Measurements from ENCODE around the gene PTPN6. TPM values are rescaled to one million over a fixed set of nuclear protein-coding genes. Genes with fewer than 3 reads are reported as not detected.

PTPN6 gene
- total RNA-seq, 1 experiment from 2014 or later = 25.0 TPM

- peaks cover 9% of the 10 kb centered on the region for H3K27me3 ChIP-seq (ENCODE audit: control insufficient read depth, insufficient read depth, low read length)
- H3K4me3 ChIP-seq (ENCODE audit: insufficient read depth, low read depth, low read length) = no peak overlapping the region
- DNase-seq = peak; percentile 12
- peaks cover 19% of the 10 kb centered on the region for H3K36me3 ChIP-seq (replicated peaks; ENCODE audit: control insufficient read depth, insufficient read depth, low read length)
Measured at GRCh38 chr12:6916426-6917200, 34.5 kb upstream of the PTPN6 start.

DNA sequence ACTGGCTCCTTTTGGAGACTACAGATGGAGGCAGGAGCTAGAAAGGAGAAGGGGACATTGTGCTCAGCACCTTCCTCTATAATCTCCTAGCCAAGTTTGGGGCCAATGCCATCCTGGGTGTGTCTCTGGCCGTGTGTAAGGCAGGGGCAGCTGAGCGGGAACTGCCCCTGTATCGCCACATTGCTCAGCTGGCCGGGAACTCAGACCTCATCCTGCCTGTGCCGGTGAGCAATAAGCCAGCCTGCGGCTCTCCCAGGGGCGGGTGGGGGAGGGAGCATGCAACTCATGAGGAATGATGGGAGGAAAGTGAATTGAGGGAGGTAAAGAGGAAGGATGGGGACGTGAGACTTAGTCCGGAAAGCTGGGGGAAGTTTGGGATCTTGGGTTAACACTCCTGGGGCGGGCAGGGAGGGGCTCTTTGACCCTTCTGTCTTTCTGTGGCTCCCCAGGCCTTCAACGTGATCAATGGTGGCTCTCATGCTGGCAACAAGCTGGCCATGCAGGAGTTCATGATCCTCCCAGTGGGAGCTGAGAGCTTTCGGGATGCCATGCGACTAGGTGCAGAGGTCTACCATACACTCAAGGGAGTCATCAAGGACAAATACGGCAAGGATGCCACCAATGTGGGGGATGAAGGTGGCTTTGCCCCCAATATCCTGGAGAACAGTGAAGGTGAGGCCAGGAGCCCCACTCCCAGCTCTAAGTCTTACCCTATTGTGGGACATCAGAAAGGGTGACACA is 33.5 kb upstream of the PTPN6 start:
- DNase-seq = peak; percentile 10
- Histone ChIP-seq H3K36me3 (replicated peaks; ENCODE audit: control insufficient read depth, insufficient read depth, low read length) (peaks cover 28% of the 10 kb centered on the region), H3K27me3 (ENCODE audit: control insufficient read depth, insufficient read depth, low read length) (peaks cover 7% of the 10 kb centered on the region), H3K4me3 (ENCODE audit: insufficient read depth, low read depth, low read length) (no peak overlapping the region)

GRCh38 chr12:6919588-6919987 is 31.6 kb upstream of the PTPN6 start:
- Histone ChIP-seq H3K27me3 (ENCODE audit: control insufficient read depth, insufficient read depth, low read length) (peaks cover 3% of the 10 kb centered on the region), H3K36me3 (replicated peaks; ENCODE audit: control insufficient read depth, insufficient read depth, low read length) (peaks cover 31% of the 10 kb centered on the region), H3K4me3 (ENCODE audit: insufficient read depth, low read depth, low read length) (no peak overlapping the region)
- peak; percentile 21 for DNase-seq

DNA sequence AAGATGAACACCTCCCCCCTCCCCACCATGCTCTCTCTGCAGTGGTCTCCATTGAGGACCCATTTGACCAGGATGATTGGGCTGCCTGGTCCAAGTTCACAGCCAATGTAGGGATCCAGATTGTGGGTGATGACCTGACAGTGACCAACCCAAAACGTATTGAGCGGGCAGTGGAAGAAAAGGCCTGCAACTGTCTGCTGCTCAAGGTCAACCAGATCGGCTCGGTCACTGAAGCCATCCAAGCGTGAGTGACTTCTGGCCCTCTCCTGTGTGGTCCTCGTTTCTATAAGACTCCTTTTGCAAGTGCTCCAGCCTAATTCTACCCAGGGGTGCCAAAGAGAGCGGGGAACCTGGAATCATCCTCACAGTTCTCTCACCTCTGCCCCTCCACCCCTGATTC is 29.6 kb upstream of the PTPN6 start:
- H3K36me3 ChIP-seq (replicated peaks; ENCODE audit: control insufficient read depth, insufficient read depth, low read length) = peaks cover 27% of the 10 kb centered on the region
- H3K27me3 ChIP-seq (ENCODE audit: control insufficient read depth, insufficient read depth, low read length) = no peaks in the 10 kb centered on the region
- H3K4me3 ChIP-seq (ENCODE audit: insufficient read depth, low read depth, low read length) = no peak overlapping the region
- DNase-seq = no peak

DNA sequence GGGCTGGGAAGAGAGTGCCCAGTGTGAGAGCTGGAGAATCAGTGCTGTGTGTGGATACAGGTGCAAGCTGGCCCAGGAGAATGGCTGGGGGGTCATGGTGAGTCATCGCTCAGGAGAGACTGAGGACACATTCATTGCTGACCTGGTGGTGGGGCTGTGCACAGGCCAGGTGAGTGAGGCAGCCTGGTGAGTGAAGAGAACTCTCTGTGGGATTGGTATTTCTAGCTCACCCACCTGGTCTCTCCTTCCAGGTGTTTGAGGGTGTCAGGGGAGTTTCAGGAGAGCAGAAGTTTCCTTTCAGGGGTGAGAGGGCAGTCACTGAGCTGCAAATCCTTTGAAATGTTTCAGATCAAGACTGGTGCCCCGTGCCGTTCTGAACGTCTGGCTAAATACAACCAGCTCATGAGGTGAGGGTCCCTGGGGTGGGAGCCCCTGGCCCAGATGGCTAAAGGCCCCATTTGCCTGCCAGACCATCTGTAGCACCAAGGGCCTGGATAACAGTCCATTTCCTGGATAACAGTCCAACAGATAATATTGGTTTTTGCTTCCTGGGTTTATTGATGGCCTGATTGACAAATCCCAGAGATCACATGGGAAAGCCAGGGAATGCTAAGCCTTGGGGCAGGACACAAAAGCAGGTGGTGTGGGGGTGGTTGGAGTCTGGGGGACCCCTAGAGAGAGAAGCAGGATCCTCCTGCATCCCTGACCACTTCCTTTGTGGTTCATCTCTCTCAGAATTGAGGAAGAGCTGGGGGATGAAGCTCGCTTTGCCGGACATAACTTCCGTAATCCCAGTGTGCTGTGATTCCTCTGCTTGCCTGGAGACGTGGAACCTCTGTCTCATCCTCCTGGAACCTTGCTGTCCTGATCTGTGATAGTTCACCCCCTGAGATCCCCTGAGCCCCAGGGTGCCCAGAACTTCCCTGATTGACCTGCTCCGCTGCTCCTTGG is 28.9 kb upstream of the PTPN6 start:
- H3K27me3 ChIP-seq (ENCODE audit: control insufficient read depth, insufficient read depth, low read length) = no peaks in the 10 kb centered on the region
- peak; percentile 2 for DNase-seq
- H3K36me3 ChIP-seq (replicated peaks; ENCODE audit: control insufficient read depth, insufficient read depth, low read length) = peaks cover 21% of the 10 kb centered on the region
- no peak overlapping the region for H3K4me3 ChIP-seq (ENCODE audit: insufficient read depth, low read depth, low read length)

GRCh38 chr12:6923003-6923732 is 28.0 kb upstream of the PTPN6 start:
- Histone ChIP-seq H3K36me3 (replicated peaks; ENCODE audit: control insufficient read depth, insufficient read depth, low read length) (peaks cover 17% of the 10 kb centered on the region), H3K27me3 (ENCODE audit: control insufficient read depth, insufficient read depth, low read length) (no peaks in the 10 kb centered on the region), H3K4me3 (ENCODE audit: insufficient read depth, low read depth, low read length) (no peak overlapping the region)
- DNase-seq = peak; percentile 2

DNA sequence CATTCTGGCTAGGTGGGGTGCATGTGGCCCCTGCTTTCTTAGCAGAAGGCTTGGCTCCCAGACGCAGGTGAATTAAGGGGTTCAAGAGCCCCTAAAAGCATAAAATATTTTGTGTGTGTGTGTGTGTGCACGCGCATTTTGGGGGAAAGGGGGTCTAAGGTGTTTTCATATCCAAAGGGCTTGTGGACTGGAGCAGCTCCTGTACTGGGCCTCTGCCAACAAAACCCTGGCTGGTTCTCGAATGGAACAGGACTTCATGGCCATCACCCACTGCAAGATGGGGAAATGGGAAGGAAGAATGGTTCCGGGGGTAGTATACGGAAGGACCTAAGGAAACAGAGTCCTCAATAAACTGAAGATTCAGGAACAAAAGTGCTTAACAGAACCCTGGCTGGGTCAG is 27.3 kb upstream of the PTPN6 start:
- H3K4me3 ChIP-seq (ENCODE audit: insufficient read depth, low read depth, low read length) = no peak overlapping the region
- peaks cover 17% of the 10 kb centered on the region for H3K36me3 ChIP-seq (replicated peaks; ENCODE audit: control insufficient read depth, insufficient read depth, low read length)
- DNase-seq = no peak
- no peaks in the 10 kb centered on the region for H3K27me3 ChIP-seq (ENCODE audit: control insufficient read depth, insufficient read depth, low read length)

DNA sequence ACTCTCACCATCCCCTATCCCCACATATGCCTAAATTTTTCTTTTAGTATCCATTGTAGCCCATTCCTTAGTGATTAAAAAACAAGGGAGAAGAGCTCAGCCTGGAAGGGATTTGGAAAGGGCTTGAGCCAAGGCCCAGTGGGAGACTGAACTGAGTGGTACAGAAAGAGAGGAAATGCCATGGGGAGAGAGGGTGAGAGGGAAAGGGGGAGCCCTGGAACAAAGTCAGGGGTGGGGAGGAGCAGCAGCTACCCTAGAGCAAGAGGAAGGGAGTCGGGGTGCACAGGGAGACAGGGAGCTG is 26.0 kb upstream of the PTPN6 start:
- no peaks in the 10 kb centered on the region for H3K27me3 ChIP-seq (ENCODE audit: control insufficient read depth, insufficient read depth, low read length)
- no peak for DNase-seq
- H3K4me3 ChIP-seq (ENCODE audit: insufficient read depth, low read depth, low read length) = peak overlapping the region; percentile 2; the same call in 1 of the 2 replicates
- peaks cover 17% of the 10 kb centered on the region for H3K36me3 ChIP-seq (replicated peaks; ENCODE audit: control insufficient read depth, insufficient read depth, low read length)

DNA sequence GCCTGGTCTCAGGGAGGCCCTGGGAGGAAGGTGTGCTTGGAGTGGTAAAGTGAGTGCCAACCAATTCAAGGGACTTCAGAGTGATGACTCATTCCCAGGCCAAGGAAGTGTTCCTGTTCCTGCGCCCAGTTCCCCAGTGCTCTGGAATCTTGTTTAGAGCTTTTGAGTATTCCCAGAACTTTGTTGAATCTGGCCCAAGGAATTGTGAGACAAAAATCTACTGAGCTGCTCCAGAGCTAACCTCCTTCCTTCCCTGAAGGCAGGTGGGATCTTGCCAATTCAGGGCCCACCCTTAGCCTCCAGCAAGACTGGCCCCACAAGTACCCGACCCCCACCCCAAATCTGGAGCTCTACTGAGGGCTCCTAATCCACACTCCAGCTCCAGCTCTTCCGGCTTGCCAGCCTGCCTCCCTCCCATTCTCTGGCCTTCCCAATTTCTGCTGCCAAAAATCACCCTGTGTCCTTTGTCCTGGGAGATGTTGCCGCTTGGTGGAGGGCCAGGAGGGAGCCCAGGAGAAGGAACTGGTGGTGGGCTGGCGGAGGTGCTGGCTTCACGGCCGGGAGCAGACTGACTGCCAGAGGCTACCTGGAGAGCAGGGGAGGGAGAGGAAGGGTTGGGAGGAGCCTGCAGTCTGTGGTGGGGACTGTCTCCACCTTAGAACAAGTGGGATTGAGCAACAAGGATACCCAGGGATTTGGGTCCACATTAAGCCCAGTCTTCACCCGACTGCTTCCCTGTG is 25.4 kb upstream of the PTPN6 start:
- Histone ChIP-seq H3K27me3 (ENCODE audit: control insufficient read depth, insufficient read depth, low read length) (no peaks in the 10 kb centered on the region), H3K4me3 (ENCODE audit: insufficient read depth, low read depth, low read length) (peak overlapping the region; percentile 56), H3K36me3 (replicated peaks; ENCODE audit: control insufficient read depth, insufficient read depth, low read length) (peaks cover 17% of the 10 kb centered on the region)
- peak; percentile 79 for DNase-seq

DNA sequence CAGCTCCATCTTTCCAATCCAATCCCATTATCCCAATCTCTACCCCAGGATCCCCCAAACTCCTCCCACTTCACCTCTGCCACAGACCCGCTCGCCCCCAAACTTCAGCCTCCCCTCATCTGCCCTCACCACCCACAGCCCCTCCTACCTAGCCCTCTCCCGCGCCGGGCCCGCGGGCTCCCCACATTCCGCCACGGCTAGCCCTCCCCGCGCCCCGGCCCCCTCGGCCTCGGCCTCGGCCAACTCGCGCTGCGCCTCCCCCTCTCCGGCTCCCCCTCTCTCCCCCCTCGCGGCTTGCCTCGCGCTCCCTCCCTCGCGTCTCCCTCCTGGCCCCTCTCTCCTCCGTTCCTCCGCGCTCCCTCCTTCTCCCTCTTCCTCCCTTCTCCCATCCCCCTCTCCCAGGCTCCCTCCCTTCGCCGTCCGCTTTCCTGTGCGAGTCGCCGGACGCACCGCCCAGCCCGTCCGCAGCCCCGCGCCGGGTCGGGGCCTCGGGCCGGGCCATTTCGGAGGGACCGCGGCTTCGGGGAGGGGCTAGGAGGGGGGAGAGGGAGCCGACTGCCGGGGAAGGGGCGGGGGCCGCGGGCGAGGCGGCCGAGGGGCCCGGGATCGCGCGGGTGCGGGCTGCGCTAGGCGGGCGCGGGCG is 23.7 kb upstream of the PTPN6 start, which contains the start of gene ATN1:
TSS of gene ATN1 (plus strand) at position 581 of the 643 bp plus-strand sequence. CDS start 6,043 bp downstream, outside the sequence.
- H3K36me3 ChIP-seq (replicated peaks; ENCODE audit: control insufficient read depth, insufficient read depth, low read length) = peaks cover 5% of the 10 kb centered on the region
- peak within 1 kb of the TSS; percentile 78 for H3K4me3 ChIP-seq (ENCODE audit: insufficient read depth, low read depth, low read length)
- peak; percentile 96 for DNase-seq
- no peaks in the 10 kb centered on the region for H3K27me3 ChIP-seq (ENCODE audit: control insufficient read depth, insufficient read depth, low read length)

DNA sequence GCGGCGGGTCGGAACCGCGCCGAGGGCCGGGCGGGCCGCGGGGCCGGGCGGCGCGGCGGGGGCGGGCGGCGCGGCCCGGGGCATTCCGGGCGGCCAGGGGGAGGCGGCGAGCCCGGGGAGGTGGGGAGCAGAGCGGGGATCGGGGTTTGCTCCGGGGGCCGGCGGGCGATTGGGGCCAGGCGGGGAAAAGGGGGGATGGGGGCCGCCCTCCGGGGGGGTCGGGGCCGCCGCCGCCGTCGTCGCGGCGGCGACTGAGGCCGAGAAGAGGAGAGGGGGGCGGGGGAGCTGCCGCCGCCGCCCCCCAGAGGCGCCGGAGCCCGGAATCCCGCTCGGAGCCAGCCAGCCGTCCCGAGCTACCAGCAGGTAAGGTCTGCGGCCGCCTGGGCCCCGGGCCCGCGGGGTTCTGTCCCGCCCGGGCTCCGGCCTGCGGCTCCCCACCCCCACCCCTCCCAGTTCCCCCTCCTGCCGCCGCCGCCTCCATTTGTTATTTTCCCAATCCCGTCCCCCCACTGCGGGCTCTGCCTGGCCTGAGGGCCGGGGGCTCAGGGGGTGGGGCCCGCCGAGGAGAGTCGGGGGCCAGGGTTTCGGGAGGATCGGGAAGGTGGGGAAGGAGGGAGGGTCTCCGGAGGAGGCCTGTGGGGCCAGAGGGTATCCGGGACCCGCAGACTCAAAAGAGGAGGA is 23.0 kb upstream of the PTPN6 start:
- Histone ChIP-seq H3K27me3 (ENCODE audit: control insufficient read depth, insufficient read depth, low read length) (no peaks in the 10 kb centered on the region), H3K4me3 (ENCODE audit: insufficient read depth, low read depth, low read length) (peak overlapping the region; percentile 78), H3K36me3 (replicated peaks; ENCODE audit: control insufficient read depth, insufficient read depth, low read length) (peaks cover 1% of the 10 kb centered on the region; the same call in 1 of the 2 replicates)
- peak; percentile 85 for DNase-seq

- no peak for DNase-seq
- no peaks in the 10 kb centered on the region for H3K27me3 ChIP-seq (ENCODE audit: control insufficient read depth, insufficient read depth, low read length)
- H3K4me3 ChIP-seq (ENCODE audit: insufficient read depth, low read depth, low read length) = peak overlapping the region; percentile 78
- H3K36me3 ChIP-seq (replicated peaks; ENCODE audit: control insufficient read depth, insufficient read depth, low read length) = peaks cover 4% of the 10 kb centered on the region
Measured at GRCh38 chr12:6928703-6929407, 22.3 kb upstream of the PTPN6 start.
